PC-9 (cell line): ENCODE results near the gene ZCCHC8. TPM values are rescaled to one million over a fixed set of nuclear protein-coding genes. Genes with fewer than 3 reads are reported as not detected.
"Not testable (repeated sequence)": the region's sequence is repeated elsewhere in the genome, so short reads cannot be mapped to it uniquely, and the experiment has no call there.

Experiments used
- BruUV-seq: library from RNA; stranded (reverse); fragments of 400-500 nt; replicated peaks from 2 replicates; lab custom pipeline; 2021; lab: Mats Ljungman, UMichigan
- CTCF ChIA-PET: fragments of 300-600 bp; sonication (Branson Sonifier 250); formaldehyde crosslinking; loops from one replicate; lab custom pipeline; 2022; ENCODE audit warnings: antibody characterized with exemption; lab: Charles Lee
- POLR2A ChIA-PET: fragments of 300-600 bp; sonication (Branson Sonifier 250); formaldehyde crosslinking; loops from one replicate; lab custom pipeline; 2022; ENCODE audit warnings: antibody characterized with exemption; ENCODE audit not compliant: unreplicated experiment; lab: Charles Lee
- DNase-seq, 2 experiments: peaks; one replicate each; pipeline versions ENCODE4 v3.0.0 to v3.0.0-alpha.2; 2015 to 2022; ENCODE audit warnings: mixed read lengths in 1 of 2
- H2AFZ ChIP-seq: fragments of 200-600 bp; sonication (generic); 2 replicates; pipeline ENCODE4 v1.8.1; 2017; ENCODE audit warnings: antibody characterized with exemption
- H3F3A ChIP-seq: fragments of 200-600 bp; sonication (generic); 2 replicates; pipeline ENCODE4 v1.8.1; 2017; ENCODE audit warnings: antibody characterized with exemption, mild to moderate bottlenecking, low read depth; ENCODE audit not compliant: insufficient read depth
- H3K27ac ChIP-seq: fragments of 200-600 bp; sonication (generic); 2 replicates; pipeline ENCODE4 v1.6.1; 2016; ENCODE audit warnings: mixed run types
- H3K27me3 ChIP-seq: fragments of 200-600 bp; sonication (generic); 2 replicates; pipeline ENCODE4 v1.6.1; 2016; ENCODE audit warnings: low read depth, mixed run types; ENCODE audit not compliant: insufficient read depth
- H3K36me3 ChIP-seq: fragments of 200-600 bp; sonication (generic); 2 replicates; pipeline ENCODE4 v1.6.1; 2016; ENCODE audit warnings: low read depth, mixed run types
- H3K4me1 ChIP-seq: fragments of 200-600 bp; sonication (generic); replicated peaks from 2 replicates; pipeline ENCODE4 v1.6.1; 2016; ENCODE audit warnings: mixed run types; ENCODE audit not compliant: insufficient read depth
- H3K4me2 ChIP-seq: fragments of 200-600 bp; sonication (generic); 2 replicates; pipeline ENCODE4 v1.6.1; 2017; ENCODE audit warnings: mixed run types
- H3K4me3 ChIP-seq: fragments of 200-600 bp; sonication (generic); 2 replicates; pipeline ENCODE4 v1.6.1; 2016; ENCODE audit warnings: mixed run types
- H3K79me2 ChIP-seq: fragments of 200-600 bp; sonication (generic); 2 replicates; pipeline ENCODE4 v1.6.1; 2017; ENCODE audit warnings: low read depth, mixed run types
- H3K9me2 ChIP-seq: fragments of 200-600 bp; sonication (generic); 2 replicates; pipeline ENCODE4 v1.8.1; 2017; ENCODE audit warnings: mild to moderate bottlenecking; ENCODE audit not compliant: insufficient read depth
- H3K9me3 ChIP-seq: fragments of 200-600 bp; sonication (generic); 2 replicates; pipeline ENCODE4 v1.8.1; 2016; ENCODE audit warnings: low read depth; ENCODE audit not compliant: insufficient read depth
- H4K20me1 ChIP-seq: fragments of 200-600 bp; sonication (generic); 2 replicates; pipeline ENCODE4 v1.8.1; 2017; ENCODE audit not compliant: insufficient read depth
- EZH2 ChIP-seq: fragments of 200-600 bp; sonication (generic); IDR thresholded peaks from 2 replicates; pipeline ENCODE4 v1.8.0; 2017; ENCODE audit warnings: antibody characterized with exemption, low read depth
- intact Hi-C: fragments of 100-400 bp; cut with micrococcal nuclease; formaldehyde crosslinking; loops from one replicate; pipeline ENCODE4 v1.10.0; 2022; ENCODE audit not compliant: unreplicated experiment
- total RNA-seq: library from RNA; stranded (reverse); gene quantifications from 2 replicates; pipeline ENCODE4 v1.2.3, GENCODE V29; 2021
- TF ChIP-seq, protein P1 (sequence below): fragments of 200-600 bp; sonication (generic); conservative IDR thresholded peaks from 2 replicates; pipeline ENCODE4 v1.6.1; 2017; ENCODE audit warnings: mixed run types, antibody characterized with exemption, mild to moderate bottlenecking, moderate library complexity

ZCCHC8 gene
- total RNA-seq, 1 experiment from 2014 or later: 24.3 TPM

DNA sequence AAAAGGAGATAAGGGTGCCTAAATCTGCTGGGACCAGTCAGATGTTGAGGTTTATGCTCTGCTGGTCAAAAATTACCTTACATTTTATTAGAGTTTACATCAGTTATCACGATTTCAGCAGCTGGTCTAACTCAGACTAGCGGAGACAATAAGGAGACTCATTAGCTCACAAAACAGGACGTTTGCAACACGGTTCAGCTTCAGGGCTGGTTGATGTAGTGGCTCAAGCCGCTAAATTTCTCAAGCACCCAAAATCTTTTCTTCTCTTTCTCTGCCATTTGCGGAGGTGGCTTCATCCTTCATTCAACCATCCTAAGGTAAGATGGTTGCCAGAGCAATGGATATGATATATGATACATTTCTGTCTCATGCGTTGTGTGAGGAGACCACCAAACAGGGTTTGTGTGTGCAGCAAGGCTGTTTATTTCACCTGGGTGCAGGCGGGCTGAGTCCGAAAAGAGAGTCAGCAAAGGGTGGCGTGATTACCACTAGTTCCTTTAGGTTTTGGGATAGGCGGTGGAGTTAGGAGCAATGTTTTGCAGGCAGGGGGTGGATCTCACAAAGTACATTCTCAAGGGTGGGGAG, 47.9 kb downstream of the ZCCHC8 start:
- no peaks in the 10 kb centered on the region for H3K79me2 ChIP-seq
- BruUV-seq: no TSS peak
- H3K4me3 ChIP-seq: no peak overlapping the region
- H3K4me2 ChIP-seq: no peak overlapping the region
- TF ChIP-seq, protein P1, sequence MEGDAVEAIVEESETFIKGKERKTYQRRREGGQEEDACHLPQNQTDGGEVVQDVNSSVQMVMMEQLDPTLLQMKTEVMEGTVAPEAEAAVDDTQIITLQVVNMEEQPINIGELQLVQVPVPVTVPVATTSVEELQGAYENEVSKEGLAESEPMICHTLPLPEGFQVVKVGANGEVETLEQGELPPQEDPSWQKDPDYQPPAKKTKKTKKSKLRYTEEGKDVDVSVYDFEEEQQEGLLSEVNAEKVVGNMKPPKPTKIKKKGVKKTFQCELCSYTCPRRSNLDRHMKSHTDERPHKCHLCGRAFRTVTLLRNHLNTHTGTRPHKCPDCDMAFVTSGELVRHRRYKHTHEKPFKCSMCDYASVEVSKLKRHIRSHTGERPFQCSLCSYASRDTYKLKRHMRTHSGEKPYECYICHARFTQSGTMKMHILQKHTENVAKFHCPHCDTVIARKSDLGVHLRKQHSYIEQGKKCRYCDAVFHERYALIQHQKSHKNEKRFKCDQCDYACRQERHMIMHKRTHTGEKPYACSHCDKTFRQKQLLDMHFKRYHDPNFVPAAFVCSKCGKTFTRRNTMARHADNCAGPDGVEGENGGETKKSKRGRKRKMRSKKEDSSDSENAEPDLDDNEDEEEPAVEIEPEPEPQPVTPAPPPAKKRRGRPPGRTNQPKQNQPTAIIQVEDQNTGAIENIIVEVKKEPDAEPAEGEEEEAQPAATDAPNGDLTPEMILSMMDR: no peak
- TF ChIP-seq EZH2: no peak
- no peak overlapping the region for H3K27ac ChIP-seq
- no peaks in the 10 kb centered on the region for H3K9me3 ChIP-seq
- no peak for DNase-seq
- ChIA-PET CTCF (no interaction called here), POLR2A (no interaction called here)
- H2AFZ ChIP-seq: no peak overlapping the region
- H4K20me1 ChIP-seq: no peaks in the 10 kb centered on the region
- intact Hi-C loops: no loop called here
- H3K36me3 ChIP-seq: no peaks in the 10 kb centered on the region
- no peaks in the 10 kb centered on the region for H3K9me2 ChIP-seq
- H3K27me3 ChIP-seq: no peaks in the 10 kb centered on the region
- H3F3A ChIP-seq: peaks cover 14% of the 10 kb centered on the region
- H3K4me1 ChIP-seq: peaks cover 17% of the 10 kb centered on the region

DNA sequence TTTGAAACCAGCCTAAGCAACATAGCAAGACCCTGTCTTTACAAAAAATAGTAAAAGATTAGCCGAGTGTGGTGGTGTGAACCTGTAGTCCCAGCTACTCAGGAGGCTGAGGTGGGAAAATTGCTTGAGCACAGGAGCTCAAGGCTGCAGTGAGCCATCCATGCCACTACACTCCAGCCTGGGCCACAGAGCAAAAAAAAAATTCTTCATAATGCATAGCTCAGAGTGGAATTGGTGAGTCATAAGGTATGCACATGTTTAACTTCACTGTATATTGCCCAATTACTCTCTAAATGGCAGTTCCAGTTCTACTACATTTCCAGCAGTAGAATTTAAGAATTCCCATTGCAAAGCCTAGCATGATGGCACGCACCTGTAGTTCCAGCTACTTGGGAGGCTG, 51.4 kb downstream of the ZCCHC8 start:
- POLR2A ChIA-PET: interaction anchor here (0.5 to 1.0 kb wide), 5 partner anchors 34 to 1939 kb away, joined by 4 to 12 read pairs (median 5); no protein-coding TSS in a partner anchor
- Histone ChIP-seq H3K9me3 (no peaks in the 10 kb centered on the region), H3K9me2 (no peaks in the 10 kb centered on the region), H4K20me1 (no peaks in the 10 kb centered on the region), H2AFZ (no peak overlapping the region), H3F3A (peaks cover 10% of the 10 kb centered on the region), H3K79me2 (no peaks in the 10 kb centered on the region), H3K27me3 (no peaks in the 10 kb centered on the region), H3K4me1 (peaks cover 21% of the 10 kb centered on the region), H3K4me2 (peak overlapping the region; percentile 44), H3K27ac (peak overlapping the region; percentile 89), H3K4me3 (no peak overlapping the region), H3K36me3 (no peaks in the 10 kb centered on the region)
- peak; percentile 52 to 97 for DNase-seq
- no TSS peak for BruUV-seq
- intact Hi-C loops: loop anchor here (1.0 kb wide), 1 partner anchor 15 kb away; no protein-coding TSS in a partner anchor
- CTCF ChIA-PET: interaction anchor here (0.6 to 0.9 kb wide), 2 partner anchors 9 to 50 kb away, joined by 3 to 6 read pairs; no protein-coding TSS in a partner anchor
- TF ChIP-seq EZH2: no peak
- TF ChIP-seq, protein P1: no peak

DNA sequence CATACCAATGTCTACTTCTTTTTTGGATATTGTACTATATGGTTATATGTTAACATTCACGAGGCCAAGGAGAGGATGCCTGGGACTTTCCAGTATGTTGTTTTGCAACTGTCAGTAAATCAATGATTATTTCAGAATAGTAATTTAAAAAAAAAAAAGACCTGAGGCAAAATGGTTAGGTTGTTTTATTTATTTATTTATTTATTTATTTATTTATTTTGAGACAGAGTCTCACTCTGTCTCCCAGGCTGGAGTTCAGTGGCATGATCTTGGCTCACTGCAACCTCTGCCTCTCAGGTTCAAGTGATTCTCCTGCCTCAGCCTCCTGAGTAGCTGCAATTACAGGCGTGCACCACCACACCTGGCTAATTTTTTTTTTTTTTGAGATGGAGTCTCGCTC, 52.9 kb downstream of the ZCCHC8 start:
- H3K9me3 ChIP-seq, H2AFZ ChIP-seq, H3K9me2 ChIP-seq, H3K79me2 ChIP-seq, DNase-seq, H3K27me3 ChIP-seq, H3F3A ChIP-seq, H3K36me3 ChIP-seq, H3K4me3 ChIP-seq, intact Hi-C loops, POLR2A ChIA-PET, H3K27ac ChIP-seq, CTCF ChIA-PET, BruUV-seq, H4K20me1 ChIP-seq, H3K4me2 ChIP-seq: not testable (repeated sequence)
- peaks cover 13% of the 10 kb centered on the region for H3K4me1 ChIP-seq

DNA sequence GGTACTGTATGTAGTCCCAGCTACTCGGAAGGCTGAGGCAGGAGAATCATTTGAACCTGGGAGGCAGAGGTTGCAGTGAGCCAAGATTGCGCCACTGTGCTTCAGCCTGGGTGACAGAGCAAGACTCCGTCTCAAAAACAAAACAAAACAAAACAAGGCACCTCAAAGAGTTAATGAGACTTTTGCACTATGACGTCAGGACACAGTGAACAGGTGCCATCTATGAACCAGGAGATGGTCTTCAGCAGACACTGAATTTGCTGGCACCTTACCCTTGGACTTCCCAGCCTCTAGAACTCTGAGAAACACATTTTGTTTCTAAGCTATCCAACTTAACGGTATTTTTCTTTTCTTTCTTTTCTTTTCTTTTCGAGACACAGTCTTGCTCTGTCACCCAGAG, 54.3 kb downstream of the ZCCHC8 start:
- POLR2A ChIA-PET, H3K36me3 ChIP-seq, H3F3A ChIP-seq, H3K27me3 ChIP-seq, H3K4me2 ChIP-seq, H4K20me1 ChIP-seq, BruUV-seq, CTCF ChIA-PET, H3K79me2 ChIP-seq, H3K9me2 ChIP-seq, H2AFZ ChIP-seq, H3K4me3 ChIP-seq, intact Hi-C loops, DNase-seq, H3K9me3 ChIP-seq: not testable (repeated sequence)
- Histone ChIP-seq H3K27ac (peak overlapping the region; percentile 33; the same call in 1 of the 2 replicates), H3K4me1 (peaks cover 13% of the 10 kb centered on the region)

DNA sequence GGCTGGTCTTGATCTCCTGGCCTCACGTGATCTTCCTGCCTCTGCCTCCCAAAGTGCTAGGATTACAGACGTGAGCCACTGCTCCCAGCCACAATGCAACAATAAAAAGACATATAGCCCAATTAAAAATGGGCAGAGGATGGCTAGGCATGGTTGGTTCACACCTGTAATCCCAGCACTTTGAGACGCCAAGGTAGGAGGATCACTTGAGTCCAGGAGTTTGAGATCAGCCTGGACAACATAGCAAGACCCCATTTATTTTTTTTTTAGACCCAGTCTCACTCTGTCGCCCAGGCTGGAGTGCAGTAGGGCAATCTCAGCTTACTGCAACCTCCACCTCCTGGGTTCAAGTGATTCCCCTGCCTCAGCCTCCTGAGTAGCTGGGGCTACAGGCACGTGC, 56.7 kb downstream of the ZCCHC8 start:
- H3K9me2 ChIP-seq, H3K4me3 ChIP-seq, DNase-seq, H3K36me3 ChIP-seq, POLR2A ChIA-PET, H3K4me2 ChIP-seq, H3K4me1 ChIP-seq, H3K27me3 ChIP-seq, H3K9me3 ChIP-seq, H3K27ac ChIP-seq, BruUV-seq, H3F3A ChIP-seq, H2AFZ ChIP-seq, H4K20me1 ChIP-seq, H3K79me2 ChIP-seq, intact Hi-C loops, CTCF ChIA-PET: not testable (repeated sequence)

DNA sequence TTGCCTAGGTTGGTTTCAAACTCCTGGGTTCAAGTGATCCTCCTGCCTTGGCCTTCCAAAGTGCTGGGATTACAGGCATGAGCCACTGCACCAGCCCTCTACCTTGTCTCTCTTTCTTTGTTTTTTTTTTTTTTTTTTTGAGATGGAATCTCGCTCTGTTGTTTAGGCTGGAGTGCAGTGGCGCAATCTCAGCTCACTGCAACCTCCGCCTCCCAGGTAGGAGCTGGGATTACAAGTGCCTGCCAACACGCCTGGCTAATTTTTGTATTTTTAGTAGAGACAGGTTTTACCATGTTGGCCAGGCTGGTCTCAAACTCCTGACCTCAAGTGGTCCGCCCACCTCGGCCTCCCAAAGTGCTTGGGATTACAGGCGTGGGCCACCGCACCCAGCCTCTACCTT, 61.9 kb downstream of the ZCCHC8 start:
- H3K4me2 ChIP-seq, H3K79me2 ChIP-seq, H3F3A ChIP-seq, H4K20me1 ChIP-seq, H2AFZ ChIP-seq, H3K9me3 ChIP-seq, H3K4me3 ChIP-seq, H3K9me2 ChIP-seq, intact Hi-C loops, CTCF ChIA-PET, H3K27me3 ChIP-seq, H3K4me1 ChIP-seq, H3K36me3 ChIP-seq, BruUV-seq: not testable (repeated sequence)
- DNase-seq: peak; percentile 23 to 50
- H3K27ac ChIP-seq: peak overlapping the region; percentile 2; the same call in 1 of the 2 replicates
- POLR2A ChIA-PET: interaction anchor here (0.5 to 0.7 kb wide), 3 partner anchors 28 to 636 kb away, joined by 10 to 13 read pairs (median 12); no protein-coding TSS in a partner anchor
